ENCODE results near the gene CNST.

DNA sequence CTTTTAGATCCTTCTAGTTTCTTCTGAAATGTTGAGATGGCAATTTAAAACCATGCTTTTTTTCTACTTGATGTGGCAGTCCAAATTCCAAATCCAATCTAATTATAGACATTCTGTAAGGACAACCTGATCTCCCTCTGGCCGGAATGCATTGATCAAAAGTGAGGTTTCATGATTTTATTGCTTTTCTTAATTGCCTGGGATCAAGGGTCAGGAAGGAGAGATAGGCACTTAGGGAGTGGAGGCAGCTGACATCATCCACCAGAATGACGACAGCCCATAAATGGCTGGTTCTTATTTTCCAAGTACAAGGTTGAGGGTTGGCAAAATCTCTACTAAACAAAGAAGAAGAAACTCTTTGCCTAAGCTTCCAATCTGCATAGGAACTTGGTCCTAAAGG, 111.6 kb downstream of the CNST start:
- no peak for TF ChIP-seq MXI1 (IDR thresholded peaks at IDR 0.05; ENCODE audit: low read depth, low read length)
- no peak for TF ChIP-seq HCFC1 (IDR thresholded peaks at IDR 0.05; ENCODE audit: low read depth, low read length)
- TF ChIP-seq CTCF (IDR thresholded peaks at IDR 0.05 in 2 of 3, conservative IDR thresholded peaks at IDR 0.05 in 1 of 3; ENCODE audit: insufficient read depth in 2 of 3, low read depth in 1 of 3, low read length in 3 of 3) = no peak
- no peak for TF ChIP-seq FOXK2 (conservative IDR thresholded peaks at IDR 0.05 in 1 of 2, IDR thresholded peaks at IDR 0.05 in 1 of 2; ENCODE audit: low read depth in 2 of 2)

All from K562 (cell line).